ENCODE results near the gene NTM.
"Not testable (repeated sequence)": the region's sequence is repeated elsewhere in the genome, so short reads cannot be mapped to it uniquely, and the experiment has no call there.

The NTM gene

GRCh38 chr11:131909426-131910177 is 539.2 kb downstream of the NTM start:
- no peak for DNase-seq

DNA sequence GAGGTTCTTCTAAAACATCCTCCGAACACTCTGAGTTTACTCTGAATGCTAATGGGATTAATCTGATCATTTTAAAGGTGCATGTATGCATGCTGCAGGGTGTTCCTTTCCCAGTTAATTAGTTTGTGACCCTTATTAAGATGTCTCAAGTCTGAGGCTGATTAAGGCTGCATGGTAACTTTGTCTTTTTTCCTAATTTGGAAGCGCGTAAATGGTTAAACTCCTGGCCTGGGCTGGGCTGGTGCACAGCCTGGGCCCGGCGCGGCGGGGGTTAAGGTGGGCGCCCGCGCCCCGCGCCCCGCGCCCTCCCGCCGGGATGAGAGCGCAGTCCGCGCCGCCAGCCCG is 539.7 kb downstream of the NTM start:
- no peak for DNase-seq

- DNase-seq, result no peak
Measured at GRCh38 chr11:131910523-131911387, 540.3 kb downstream of the NTM start.

DNA sequence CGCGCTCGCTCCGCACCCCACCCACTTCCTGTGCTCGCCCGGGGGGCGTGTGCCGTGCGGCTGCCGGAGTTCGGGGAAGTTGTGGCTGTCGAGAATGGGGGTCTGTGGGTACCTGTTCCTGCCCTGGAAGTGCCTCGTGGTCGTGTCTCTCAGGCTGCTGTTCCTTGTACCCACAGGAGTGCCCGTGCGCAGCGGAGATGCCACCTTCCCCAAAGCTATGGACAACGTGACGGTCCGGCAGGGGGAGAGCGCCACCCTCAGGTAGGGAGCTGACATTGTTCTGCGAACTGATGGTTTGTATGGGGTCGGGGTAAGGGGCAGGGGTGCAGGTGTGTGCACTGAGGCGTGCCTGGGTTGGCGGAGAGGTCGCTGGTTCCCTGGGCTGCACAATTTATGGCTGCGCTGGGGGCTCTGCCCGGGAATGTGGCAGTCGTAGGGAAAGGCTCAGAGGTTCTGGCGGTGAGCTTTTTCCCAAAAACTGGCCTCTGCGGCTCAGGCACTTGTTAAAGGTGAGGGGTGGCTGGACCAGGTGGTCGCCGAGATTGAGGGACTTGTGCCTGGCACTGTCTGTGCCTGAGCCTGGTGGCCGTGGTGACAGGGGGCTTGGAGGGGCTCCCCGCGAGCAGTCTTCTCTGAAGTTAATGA is 541.1 kb downstream of the NTM start:
- not testable (repeated sequence) for DNase-seq

DNA sequence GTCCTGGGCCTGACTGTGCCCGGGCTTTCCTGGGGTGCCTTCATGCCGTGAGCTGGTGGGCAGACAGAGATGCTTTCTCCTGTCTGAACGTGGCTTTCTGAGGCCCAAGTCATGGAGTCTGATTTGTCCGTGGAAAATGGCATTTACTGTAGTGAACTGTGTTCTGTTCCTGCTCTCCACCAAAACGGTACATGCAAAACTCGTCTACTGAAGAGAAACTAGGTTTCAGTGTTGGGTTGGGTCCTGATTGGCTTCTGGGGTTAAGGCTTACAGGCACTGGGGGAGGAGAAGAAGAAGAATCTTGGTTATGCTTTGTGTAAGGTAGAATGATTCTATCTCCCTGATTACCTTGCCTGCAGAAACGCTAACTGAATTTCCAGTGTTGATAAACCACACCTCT is 541.7 kb downstream of the NTM start:
- DNase-seq, result no peak

DNA sequence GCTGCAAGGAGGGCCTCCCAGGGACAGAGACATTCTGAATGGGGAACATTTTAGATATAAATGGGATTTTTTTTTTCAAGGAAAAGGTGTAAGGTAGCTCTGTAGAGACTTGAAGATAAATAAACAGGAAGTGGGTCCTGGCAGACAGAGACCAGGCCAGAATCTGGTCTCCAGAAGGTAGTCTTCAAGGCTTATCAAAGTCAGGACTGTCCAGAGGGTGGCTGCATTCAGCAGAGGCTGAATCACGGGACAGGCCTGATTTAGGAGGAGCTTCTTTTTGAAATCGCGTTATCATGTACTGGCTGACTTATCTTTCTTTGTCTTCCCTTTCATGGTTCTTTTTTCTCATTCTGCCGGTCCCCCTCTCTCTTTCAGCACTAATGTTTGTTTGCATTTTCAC is 542.9 kb downstream of the NTM start:
- no peak for DNase-seq

DNA sequence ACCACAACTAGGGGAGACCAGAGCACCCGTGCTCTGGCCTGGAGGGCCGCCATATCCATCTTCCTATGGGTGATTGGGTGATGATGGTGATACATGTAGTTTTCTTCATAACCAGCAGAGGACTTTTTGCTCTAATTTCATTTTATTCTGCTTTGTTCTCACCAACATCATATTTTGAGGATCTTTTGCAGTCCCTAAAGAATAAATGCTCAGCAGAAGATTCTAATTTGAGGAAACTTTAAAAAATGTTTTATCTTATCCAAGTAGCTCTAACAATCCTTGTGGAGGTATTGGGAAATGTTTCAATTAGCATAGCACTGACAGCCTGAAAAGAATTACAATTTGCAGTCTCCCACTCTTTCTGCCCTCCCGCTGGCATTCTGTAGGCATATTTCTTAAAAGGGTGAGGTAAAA is 544.0 kb downstream of the NTM start:
- DNase-seq, result no peak

DNA sequence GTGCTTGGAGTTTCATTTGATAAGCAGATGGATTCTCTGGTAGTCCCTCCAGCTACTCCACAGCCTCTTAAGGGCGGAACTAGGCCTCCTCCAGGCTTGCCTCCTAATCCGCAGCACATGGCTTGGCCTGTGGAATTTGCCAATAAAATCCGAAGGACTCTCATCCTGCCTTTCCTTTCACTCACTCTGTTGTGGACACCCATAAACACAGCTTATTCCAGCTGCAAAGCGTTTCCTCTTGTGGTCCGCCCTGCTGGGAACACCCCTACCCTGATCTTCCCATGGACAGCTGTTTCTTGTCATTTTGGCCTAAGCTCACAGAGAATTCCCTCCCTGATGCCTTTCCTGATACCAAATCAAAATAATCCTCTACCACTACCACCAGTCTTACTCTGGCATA is 546.2 kb downstream of the NTM start:
- no peak for DNase-seq

DNA sequence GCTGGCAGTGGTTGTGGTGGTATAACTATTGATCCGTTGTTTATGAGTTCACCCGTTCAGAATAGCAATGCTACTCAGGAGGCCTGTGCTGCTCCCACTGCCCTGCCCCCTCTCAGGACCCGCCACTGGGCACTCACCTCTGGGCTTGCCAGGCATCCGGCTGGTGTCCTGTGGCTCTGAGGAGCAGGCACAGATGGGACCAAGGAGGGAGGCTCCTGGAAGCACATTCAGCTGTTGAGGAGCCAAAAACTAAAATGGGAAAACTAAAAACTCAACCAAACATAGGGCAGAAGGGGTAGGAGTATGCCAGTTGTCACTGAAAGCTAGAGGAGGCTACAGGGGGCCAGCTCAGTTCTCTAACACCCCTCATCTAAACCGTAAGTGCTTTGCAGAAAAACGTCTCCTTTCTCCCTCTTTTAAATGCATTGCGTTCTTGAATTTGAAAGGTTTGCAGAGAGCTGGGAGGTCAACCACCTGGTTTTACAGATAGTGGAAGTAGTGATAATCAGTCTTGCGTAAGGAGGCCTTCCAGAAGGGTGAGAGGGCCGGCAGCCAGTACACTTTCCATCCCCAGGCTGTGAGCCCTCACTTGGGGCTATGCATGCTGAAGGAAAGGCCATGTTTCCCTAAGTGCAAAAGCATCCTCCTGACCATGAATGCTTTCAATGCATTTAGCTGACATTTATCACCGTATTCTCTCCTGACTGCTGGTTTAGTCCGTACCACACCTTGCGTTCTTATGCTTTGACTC is 547.4 kb downstream of the NTM start:
- DNase-seq, result no peak

- DNase-seq, result no peak
Measured at GRCh38 chr11:131918663-131919062, 548.2 kb downstream of the NTM start.

GRCh38 chr11:131922220-131922619 is 551.8 kb downstream of the NTM start:
- DNase-seq, result no peak

- DNase-seq, result no peak
Measured at GRCh38 chr11:131923309-131923708, 552.9 kb downstream of the NTM start.

DNA sequence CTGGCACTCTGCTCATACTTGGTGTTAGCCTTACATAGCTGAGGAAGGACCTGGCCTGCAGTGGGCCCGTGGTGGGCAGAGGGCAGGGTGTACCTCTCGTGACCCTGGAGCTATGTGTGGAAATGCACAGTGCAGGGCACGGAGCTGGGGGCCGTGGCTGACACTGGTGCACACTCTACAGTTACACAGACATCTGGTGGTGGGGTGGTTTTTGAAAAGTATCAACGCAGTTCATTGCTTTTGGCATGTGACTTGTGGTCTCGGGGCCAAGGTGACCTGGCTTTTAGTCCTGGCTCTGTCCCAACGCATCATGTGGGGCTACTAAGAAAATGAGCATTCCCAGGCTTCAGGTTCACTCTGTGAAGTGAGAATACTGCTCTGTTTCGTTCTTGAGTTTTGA is 553.6 kb downstream of the NTM start:
- DNase-seq, result no peak

DNA sequence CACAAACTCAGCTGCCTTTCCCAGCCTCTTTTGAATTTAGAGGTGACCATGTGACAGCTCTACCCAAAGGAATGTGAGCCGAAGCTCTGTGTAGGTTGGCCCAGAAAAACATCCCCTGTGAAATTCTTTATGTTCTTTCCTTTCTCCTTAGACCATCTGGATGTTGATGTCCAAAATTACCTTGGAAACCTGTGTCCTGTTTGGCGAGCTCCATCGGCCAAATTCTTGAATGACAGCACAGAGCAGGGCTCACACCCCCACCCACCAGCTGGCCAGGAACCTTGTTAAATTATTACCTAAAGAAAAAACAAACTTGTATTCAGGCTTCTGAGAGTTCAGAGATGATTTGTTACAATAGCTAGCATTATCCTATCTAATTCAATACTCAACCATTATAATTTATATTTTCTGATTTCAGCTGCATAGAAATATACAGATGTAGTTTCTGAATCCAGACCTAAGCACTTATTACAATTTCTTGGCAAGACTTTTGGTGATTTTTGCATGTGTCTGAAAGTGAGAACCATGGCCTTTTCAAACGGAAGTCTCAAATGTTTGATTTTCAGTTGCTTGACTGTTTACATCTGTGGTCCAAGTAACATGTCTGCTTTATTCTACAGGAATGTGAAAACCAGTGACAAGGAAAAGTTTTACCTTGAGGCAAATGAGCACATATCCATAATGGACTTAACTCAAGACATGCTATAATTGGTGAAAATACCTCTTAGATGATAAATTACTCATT is 554.2 kb downstream of the NTM start:
- DNase-seq, result no peak

- DNase-seq, result no peak
Measured at GRCh38 chr11:131925829-131926228, 555.4 kb downstream of the NTM start.

GRCh38 chr11:131928992-131929391 is 558.6 kb downstream of the NTM start:
- DNase-seq, result no peak

DNA sequence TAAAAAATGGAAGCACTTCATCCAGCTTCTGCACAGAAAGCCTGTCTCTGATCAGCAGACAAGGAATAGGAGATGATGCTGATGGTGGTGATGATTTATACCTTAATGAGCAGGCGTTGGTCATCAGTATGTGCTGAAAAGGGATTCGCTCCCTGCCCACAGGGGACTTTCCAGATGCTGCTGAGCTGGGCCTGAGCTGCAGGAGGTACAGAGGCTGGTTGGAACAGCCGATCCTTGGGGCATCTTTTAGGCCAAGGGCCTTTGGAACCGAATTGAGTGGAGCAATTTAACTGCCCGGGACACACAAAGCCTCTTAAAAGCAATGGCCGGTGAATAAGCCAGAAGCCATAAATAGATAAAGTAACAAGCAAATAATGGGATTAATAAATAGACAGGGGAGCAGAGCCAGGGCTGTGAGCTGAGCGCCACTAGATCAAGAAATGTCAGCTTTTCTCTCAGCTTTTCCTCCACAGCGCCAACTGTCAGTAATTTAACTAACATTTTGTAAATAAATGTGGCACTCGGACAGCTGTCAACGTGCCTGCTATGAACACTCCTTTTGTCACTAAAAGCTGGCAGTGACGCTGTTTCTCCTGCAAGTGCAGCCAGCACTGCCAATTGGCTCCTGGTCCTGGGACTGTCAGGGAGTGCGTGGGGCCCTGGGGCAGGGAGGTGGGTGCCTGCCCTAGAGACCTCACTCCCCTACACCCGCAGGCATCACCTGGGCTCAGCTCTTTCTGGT is 562.3 kb downstream of the NTM start:
- DNase-seq, result no peak

DNA sequence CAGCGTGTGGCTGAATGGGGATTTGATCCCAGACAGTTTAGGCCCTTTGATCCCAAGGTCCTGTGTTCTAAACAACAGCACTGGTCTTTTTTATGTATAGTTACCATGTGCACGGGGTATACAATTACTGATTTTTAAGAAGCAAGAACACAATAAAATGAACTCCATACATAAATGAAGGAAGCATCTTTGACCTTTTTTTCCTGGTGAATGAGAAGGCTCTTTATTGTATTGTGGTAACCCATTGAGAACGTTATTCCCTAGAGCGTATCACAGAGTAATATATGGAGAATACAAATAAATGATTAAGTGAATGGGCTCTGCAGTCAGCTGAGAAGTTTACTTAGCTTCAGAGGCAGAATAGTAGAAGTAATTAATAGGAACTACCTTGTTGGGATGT is 563.6 kb downstream of the NTM start:
- no peak for DNase-seq

GRCh38 chr11:131938351-131938751 is 567.9 kb downstream of the NTM start:
- DNase-seq, result no peak

DNA sequence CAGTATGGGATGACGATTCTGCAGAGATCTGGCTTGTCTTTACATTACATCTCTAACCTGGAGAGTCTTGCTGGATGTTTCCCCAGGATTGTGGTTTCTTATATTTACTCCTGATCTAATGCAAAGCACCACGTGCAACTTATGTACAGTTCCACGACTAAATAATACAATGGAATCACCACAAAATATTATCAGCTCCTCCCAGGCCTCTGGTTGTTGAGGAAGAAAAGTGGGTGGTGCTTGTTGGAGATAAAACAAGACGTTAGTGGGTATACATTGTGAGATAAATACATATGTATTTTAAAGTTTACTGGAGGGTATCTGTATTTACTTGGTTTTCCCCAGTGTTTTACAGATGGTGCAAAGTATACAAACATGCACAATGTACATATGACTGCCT is 569.7 kb downstream of the NTM start:
- DNase-seq, result no peak

DNA sequence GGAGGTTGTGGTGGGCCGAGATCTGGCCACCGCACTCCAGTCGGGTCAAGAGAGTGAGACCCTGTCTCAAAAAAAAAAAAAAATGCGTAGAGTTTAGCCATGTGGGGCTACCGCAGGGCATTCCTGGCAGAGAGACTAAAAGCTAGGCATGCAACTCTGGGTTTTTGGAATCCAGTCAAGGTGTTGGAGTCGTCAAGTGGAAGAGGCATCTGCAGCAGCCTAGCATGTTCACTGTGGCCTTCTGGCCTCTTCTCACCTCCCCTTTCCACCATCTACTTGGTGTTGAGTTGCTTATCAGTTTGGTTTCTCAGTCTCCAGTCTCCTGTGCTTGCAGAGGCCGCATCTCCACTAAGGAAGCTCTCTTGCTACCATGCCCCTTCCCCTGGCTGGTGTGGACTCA is 572.5 kb downstream of the NTM start:
- DNase-seq, result no peak

DNA sequence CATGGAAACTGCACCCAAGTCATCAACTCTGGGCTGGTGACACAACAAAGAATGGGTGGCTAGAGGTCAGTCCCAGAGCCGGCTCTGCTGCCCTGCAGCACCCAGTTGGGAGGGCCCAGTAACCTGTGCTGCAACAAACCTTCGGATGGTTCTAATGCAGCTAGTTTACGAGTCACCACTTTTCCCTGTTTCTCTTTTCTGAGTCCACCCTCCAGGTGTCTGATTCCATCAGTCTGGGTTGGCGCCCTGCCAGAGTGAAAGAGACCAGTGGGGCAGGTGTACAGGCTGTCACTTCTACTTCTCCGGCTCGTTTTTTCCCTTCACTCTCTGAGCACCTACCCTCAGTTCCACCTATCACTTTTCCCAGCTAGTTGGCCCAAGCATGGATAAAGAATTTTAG is 572.9 kb downstream of the NTM start:
- DNase-seq, result no peak
